Measurements from ENCODE around the gene FGF18. TPM values are rescaled to one million over a fixed set of nuclear protein-coding genes. Genes with fewer than 3 reads are reported as not detected.

Gene FGF18
- total and polyA plus RNA-seq, 7 donors, result 0.28 to 3.0 (median 0.48) TPM; not detected in 3

GRCh38 chr5:171425596-171426244 is 6.3 kb downstream of the FGF18 start:
- H3K4me3 ChIP-seq, result no peak overlapping the region
- 93 to 94% methylated on average over 14 of the region's 14 CpGs for WGBS, 2 donors
- H3K27ac ChIP-seq, result no peak overlapping the region
- H3K27me3 ChIP-seq, result no peaks in the 10 kb centered on the region
- TF ChIP-seq CTCF (IDR thresholded peaks at IDR 0.05), result no peak
- no peak for TF ChIP-seq POLR2A (IDR thresholded peaks at IDR 0.05)
- no peak for TF ChIP-seq POLR2AphosphoS5 (IDR thresholded peaks at IDR 0.05)
- TF ChIP-seq EP300 (IDR thresholded peaks at IDR 0.05), result no peak
- no peak for DNase-seq
- intact Hi-C loops (cut with DNase I), result loop anchor here (10.0 kb wide), 1 partner anchor 179 kb away; no protein-coding TSS in a partner anchor
- no peaks in the 10 kb centered on the region for H3K9me3 ChIP-seq
- H3K36me3 ChIP-seq, result no peaks in the 10 kb centered on the region
- peaks cover 0 to 9% (median 8%) of the 10 kb centered on the region in 4 donors for H3K4me1 ChIP-seq

DNA sequence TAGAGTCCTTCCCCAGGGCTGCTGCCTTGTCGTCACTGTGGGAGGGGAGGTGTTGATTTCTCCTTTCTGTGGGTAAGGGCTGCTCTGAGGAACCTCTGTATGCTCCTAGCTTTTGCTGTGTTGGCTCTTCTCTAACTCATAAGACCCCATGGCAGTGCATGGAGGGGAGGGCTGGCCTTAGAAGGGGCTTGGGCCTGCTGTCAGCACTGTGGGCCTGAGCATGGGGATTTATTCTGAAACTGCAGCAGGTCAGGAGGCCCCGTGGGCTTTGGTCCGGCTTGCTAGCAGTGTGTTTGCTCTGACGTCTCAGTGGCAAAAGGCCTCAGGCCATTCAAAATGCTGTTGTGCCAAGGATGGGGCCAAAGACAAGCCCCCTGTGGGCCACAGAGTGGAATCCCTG is 6.8 kb downstream of the FGF18 start:
- H3K27me3 ChIP-seq, result no peaks in the 10 kb centered on the region
- H3K9me3 ChIP-seq, result no peaks in the 10 kb centered on the region
- TF ChIP-seq EP300 (IDR thresholded peaks at IDR 0.05) (no peak), CTCF (IDR thresholded peaks at IDR 0.05) (no peak), POLR2A (IDR thresholded peaks at IDR 0.05) (no peak), POLR2AphosphoS5 (IDR thresholded peaks at IDR 0.05) (no peak)
- DNase-seq, result no peak
- intact Hi-C loops (cut with DNase I), result loop anchor here (10.0 kb wide), 1 partner anchor 179 kb away; no protein-coding TSS in a partner anchor
- H3K4me1 ChIP-seq, result peaks cover 0 to 3% (median 3%) of the 10 kb centered on the region in 4 donors
- H3K27ac ChIP-seq, result no peak overlapping the region
- WGBS, 2 donors, result 84 to 86% methylated on average over 4 of the region's 4 CpGs
- H3K4me3 ChIP-seq, result no peak overlapping the region
- H3K36me3 ChIP-seq, result no peaks in the 10 kb centered on the region

- H3K4me1 ChIP-seq, result no peaks in the 10 kb centered on the region
- TF ChIP-seq POLR2A (IDR thresholded peaks at IDR 0.05), result no peak
- no peak for TF ChIP-seq POLR2AphosphoS5 (IDR thresholded peaks at IDR 0.05)
- no peak for TF ChIP-seq EP300 (IDR thresholded peaks at IDR 0.05)
- TF ChIP-seq CTCF (IDR thresholded peaks at IDR 0.05), result no peak
- no peaks in the 10 kb centered on the region for H3K36me3 ChIP-seq
- H3K9me3 ChIP-seq, result no peaks in the 10 kb centered on the region
- 90 to 94% methylated on average over 9 of the region's 9 CpGs for WGBS, 2 donors
- no peak overlapping the region for H3K27ac ChIP-seq
- no peak overlapping the region for H3K4me3 ChIP-seq
- H3K27me3 ChIP-seq, result no peaks in the 10 kb centered on the region
- DNase-seq, result no peak
- intact Hi-C loops (cut with DNase I), result loop anchor here (10.0 kb wide), 1 partner anchor 178 kb away; no protein-coding TSS in a partner anchor
Observed at GRCh38 chr5:171426680-171427079, 7.2 kb downstream of the FGF18 start.

- 90 to 91% methylated on average over 20 of the region's 20 CpGs for WGBS, 2 donors
- Histone ChIP-seq H3K9me3 (no peaks in the 10 kb centered on the region), H3K27me3 (no peaks in the 10 kb centered on the region), H3K4me3 (no peak overlapping the region), H3K4me1 (no peaks in the 10 kb centered on the region), H3K27ac (no peak overlapping the region), H3K36me3 (no peaks in the 10 kb centered on the region)
- TF ChIP-seq POLR2A (IDR thresholded peaks at IDR 0.05) (no peak), CTCF (IDR thresholded peaks at IDR 0.05) (no peak), EP300 (IDR thresholded peaks at IDR 0.05) (no peak), POLR2AphosphoS5 (IDR thresholded peaks at IDR 0.05) (no peak)
- peak; percentile 59 for DNase-seq
- intact Hi-C loops (cut with DNase I), result loop anchor here (10.0 kb wide), 1 partner anchor 177 kb away; no protein-coding TSS in a partner anchor
Observed at GRCh38 chr5:171427318-171428167, 8.1 kb downstream of the FGF18 start.

Measured in sigmoid colon (tissue), 7 donors.